HL-60 (cell line): ENCODE results near the gene C10orf105.

Experiments
- DNase-seq, 2 experiments: peaks; one replicate each; pipeline ENCODE4 v3.0.0-alpha.2; 2010 to 2020; ENCODE audit warnings: low read depth in 1 of 2, low spot score in 1 of 2
- H3K27ac ChIP-seq: fragments of 250-450 bp; sonication (Bioruptor Pico); replicated peaks from 2 replicates; pipeline ENCODE4 v1.5.1; 2020; ENCODE audit warnings: mild to moderate bottlenecking, moderate library complexity
- H3K27me3 ChIP-seq: fragments of 250-450 bp; sonication (Bioruptor Pico); 2 replicates; pipeline ENCODE4 v1.5.1; 2021; ENCODE audit warnings: mild to moderate bottlenecking, moderate library complexity; ENCODE audit not compliant: insufficient read depth, poor library complexity, severe bottlenecking
- H3K4me3 ChIP-seq: replicated peaks from 2 replicates; pipeline ENCODE4 v1.5.1; 2011; ENCODE audit warnings: mild to moderate bottlenecking, control low read depth, low read length; ENCODE audit not compliant: insufficient read depth
- GABPA ChIP-seq: IDR thresholded peaks from 2 replicates; pipeline ENCODE4 v1.6.1; 2012; ENCODE audit warnings: low read depth
- POLR2AphosphoS5 ChIP-seq: IDR thresholded peaks from 2 replicates; pipeline ENCODE4 v1.6.1; 2012; ENCODE audit warnings: low read depth
- SPI1 ChIP-seq: IDR thresholded peaks from 2 replicates; pipeline ENCODE4 v1.6.1; 2012; ENCODE audit warnings: low read depth, mild to moderate bottlenecking, borderline replicate concordance
- TF ChIP-seq, protein P1 (sequence below): IDR thresholded peaks from one replicate; pipeline ENCODE4 v1.5.1; 2011; ENCODE audit warnings: low read length, control low read depth, inconsistent platforms; ENCODE audit not compliant: insufficient read depth
- TF ChIP-seq, protein P2 (sequence below): IDR thresholded peaks from 2 replicates; pipeline ENCODE4 v1.6.1; 2012; ENCODE audit warnings: low read depth; ENCODE audit not compliant: insufficient replicate concordance

Gene C10orf105

DNA sequence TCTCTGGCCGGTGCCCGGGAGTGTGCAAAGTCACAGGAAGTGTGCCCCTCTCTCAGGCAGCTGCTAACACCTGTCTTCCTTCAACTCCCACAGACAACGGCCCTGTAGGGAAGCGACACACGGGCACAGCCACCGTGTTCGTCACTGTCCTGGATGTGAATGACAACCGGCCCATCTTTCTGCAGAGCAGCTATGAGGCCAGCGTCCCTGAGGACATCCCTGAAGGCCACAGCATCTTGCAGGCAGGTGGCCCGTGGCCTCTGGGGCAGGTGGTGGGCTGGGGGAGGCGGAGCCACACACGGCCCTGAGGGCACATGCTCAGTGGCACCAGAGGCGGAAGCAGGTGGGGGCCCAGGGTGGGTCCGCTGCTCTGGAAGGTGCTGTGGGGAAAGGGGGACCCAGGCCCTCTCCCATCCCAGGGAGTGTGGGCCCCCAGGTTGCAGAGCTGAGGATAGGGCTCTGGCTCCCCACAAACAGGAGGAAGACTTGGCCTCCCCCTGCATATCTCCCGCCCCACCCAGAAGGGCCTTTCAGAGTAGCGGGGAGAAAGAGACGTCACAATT is 6.9 kb downstream of the C10orf105 start:
- Histone ChIP-seq H3K4me3 (no peak overlapping the region), H3K27ac (peak overlapping the region; percentile 95), H3K27me3 (no peaks in the 10 kb centered on the region)
- TF ChIP-seq, protein P1, sequence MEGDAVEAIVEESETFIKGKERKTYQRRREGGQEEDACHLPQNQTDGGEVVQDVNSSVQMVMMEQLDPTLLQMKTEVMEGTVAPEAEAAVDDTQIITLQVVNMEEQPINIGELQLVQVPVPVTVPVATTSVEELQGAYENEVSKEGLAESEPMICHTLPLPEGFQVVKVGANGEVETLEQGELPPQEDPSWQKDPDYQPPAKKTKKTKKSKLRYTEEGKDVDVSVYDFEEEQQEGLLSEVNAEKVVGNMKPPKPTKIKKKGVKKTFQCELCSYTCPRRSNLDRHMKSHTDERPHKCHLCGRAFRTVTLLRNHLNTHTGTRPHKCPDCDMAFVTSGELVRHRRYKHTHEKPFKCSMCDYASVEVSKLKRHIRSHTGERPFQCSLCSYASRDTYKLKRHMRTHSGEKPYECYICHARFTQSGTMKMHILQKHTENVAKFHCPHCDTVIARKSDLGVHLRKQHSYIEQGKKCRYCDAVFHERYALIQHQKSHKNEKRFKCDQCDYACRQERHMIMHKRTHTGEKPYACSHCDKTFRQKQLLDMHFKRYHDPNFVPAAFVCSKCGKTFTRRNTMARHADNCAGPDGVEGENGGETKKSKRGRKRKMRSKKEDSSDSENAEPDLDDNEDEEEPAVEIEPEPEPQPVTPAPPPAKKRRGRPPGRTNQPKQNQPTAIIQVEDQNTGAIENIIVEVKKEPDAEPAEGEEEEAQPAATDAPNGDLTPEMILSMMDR = no peak
- peak; percentile 18; the same call in 1 of the 2 replicates for TF ChIP-seq POLR2AphosphoS5
- peak; percentile 52 to 83 for DNase-seq

DNA sequence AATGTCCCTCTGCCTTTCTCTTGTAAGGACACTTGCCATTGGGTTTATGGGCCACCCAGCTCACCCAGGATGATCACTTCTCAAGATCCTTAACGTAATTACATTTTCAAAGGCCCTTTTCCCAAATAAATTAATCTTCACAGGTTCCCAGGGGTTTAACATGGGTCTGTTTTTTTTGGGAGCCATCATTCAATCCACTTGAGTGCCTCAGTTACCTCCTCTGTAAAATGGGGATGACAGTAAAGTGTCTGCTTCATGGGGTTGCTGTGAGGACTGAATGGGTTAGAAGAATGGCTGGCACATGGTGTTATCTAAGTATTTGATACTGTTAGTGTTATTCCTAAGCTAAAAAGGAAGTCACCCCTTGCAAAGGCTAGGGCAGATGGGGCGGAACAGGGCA is 7.4 kb downstream of the C10orf105 start:
- Histone ChIP-seq H3K4me3 (no peak overlapping the region), H3K27ac (peak overlapping the region; percentile 95), H3K27me3 (no peaks in the 10 kb centered on the region)
- DNase-seq = no peak
- TF ChIP-seq POLR2AphosphoS5 (no peak), SPI1 (peak; percentile 52; the same call in 1 of the 2 replicates), GABPA (no peak)
- TF ChIP-seq, protein P2, sequence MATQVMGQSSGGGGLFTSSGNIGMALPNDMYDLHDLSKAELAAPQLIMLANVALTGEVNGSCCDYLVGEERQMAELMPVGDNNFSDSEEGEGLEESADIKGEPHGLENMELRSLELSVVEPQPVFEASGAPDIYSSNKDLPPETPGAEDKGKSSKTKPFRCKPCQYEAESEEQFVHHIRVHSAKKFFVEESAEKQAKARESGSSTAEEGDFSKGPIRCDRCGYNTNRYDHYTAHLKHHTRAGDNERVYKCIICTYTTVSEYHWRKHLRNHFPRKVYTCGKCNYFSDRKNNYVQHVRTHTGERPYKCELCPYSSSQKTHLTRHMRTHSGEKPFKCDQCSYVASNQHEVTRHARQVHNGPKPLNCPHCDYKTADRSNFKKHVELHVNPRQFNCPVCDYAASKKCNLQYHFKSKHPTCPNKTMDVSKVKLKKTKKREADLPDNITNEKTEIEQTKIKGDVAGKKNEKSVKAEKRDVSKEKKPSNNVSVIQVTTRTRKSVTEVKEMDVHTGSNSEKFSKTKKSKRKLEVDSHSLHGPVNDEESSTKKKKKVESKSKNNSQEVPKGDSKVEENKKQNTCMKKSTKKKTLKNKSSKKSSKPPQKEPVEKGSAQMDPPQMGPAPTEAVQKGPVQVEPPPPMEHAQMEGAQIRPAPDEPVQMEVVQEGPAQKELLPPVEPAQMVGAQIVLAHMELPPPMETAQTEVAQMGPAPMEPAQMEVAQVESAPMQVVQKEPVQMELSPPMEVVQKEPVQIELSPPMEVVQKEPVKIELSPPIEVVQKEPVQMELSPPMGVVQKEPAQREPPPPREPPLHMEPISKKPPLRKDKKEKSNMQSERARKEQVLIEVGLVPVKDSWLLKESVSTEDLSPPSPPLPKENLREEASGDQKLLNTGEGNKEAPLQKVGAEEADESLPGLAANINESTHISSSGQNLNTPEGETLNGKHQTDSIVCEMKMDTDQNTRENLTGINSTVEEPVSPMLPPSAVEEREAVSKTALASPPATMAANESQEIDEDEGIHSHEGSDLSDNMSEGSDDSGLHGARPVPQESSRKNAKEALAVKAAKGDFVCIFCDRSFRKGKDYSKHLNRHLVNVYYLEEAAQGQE = no peak
- TF ChIP-seq, protein P1 = no peak

DNA sequence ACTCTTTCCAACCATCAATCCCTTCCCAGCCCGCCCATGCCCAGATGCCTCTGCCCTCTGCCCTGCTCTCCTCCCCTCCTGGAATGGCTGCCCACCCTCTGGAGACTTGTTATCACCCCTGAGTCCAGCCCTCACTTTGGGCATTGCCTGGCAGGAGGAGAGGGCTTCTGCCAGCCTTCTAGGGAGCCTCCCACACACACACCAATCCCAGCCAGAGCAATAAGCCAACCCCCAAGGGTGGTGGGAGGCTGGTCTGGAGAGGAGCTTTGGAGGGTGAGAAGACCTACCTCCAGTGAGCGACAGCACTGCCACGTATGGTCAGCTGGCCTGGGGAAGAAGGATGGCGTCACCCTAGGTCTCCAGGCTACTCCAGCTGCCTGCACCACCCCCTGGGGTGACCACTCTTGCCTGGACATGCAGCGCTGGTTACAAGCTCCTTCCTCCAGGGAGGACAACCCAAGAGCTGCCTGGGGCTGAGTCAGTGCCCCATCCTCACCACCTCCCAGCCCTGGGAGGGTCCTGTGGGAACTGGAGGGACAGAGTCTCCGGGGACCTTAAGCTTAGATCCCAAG is 8.4 kb downstream of the C10orf105 start:
- no peaks in the 10 kb centered on the region for H3K27me3 ChIP-seq
- no peak for DNase-seq
- H3K4me3 ChIP-seq = no peak overlapping the region
- no peak overlapping the region for H3K27ac ChIP-seq
- no peak for TF ChIP-seq SPI1
- TF ChIP-seq, protein P1 = no peak
- no peak for TF ChIP-seq POLR2AphosphoS5
- TF ChIP-seq, protein P2 = no peak
- no peak for TF ChIP-seq GABPA

DNA sequence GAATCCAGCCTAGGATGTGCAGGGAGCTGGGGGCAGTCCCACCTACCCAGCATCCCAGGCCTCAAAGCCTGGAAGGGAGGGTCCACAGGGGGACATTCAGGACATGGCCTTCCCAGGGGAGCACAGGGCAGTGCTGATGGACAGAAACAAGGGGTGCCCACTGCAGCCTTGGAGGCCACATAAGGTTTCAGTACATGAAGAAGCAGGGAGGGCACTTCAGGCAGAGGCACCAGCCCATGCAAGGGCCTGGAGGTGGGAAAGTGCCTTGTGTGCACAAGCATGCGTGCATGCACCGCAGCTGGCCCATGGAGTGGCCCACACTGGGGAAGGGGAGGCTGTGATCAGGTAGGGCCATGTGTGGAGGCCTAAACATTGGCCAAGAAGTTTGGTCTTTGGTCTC is 9.1 kb downstream of the C10orf105 start:
- Histone ChIP-seq H3K27me3 (no peaks in the 10 kb centered on the region), H3K4me3 (no peak overlapping the region), H3K27ac (no peak overlapping the region)
- TF ChIP-seq, protein P1 = no peak
- TF ChIP-seq SPI1 (no peak), POLR2AphosphoS5 (no peak), GABPA (no peak)
- TF ChIP-seq, protein P2 = no peak
- no peak for DNase-seq
